Heart left ventricle (tissue), 16 donors: Measurements from ENCODE around the gene TACC2. TPM values are rescaled to one million over a fixed set of nuclear protein-coding genes. Genes with fewer than 3 reads are reported as not detected.

Experiments
- ATAC-seq, 4 donors: fragments of 200-7000 bp; cut with Tn5 transposase; one replicate each; pipeline ENCODE4 v1.9.1; 2020 to 2022; ENCODE audit warnings: moderate library complexity in 4 of 4, mild to moderate bottlenecking in 3 of 4, moderate number of reproducible peaks in 1 of 4
- DNase-seq, 5 donors: peaks; one replicate each; pipeline ENCODE4 v3.0.0-alpha.2; 2020
- H3K27ac ChIP-seq, 12 donors: fragments of 200-600 bp; sonication (generic) in 4 of 12; one replicate each; pipeline versions ENCODE4 v1.5.0 to v1.8.0; 2016 to 2022; ENCODE audit warnings: mild to moderate bottlenecking in 2 of 12
- H3K27me3 ChIP-seq, 9 donors: fragments of 200-600 bp; sonication (generic) in 2 of 9; one replicate each; pipeline versions ENCODE4 v1.5.1 to v1.8.0; 2016 to 2022; ENCODE audit warnings: mild to moderate bottlenecking in 3 of 9
- H3K36me3 ChIP-seq, 9 donors: fragments of 200-600 bp; sonication (generic) in 2 of 9; one replicate each; pipeline versions ENCODE4 v1.5.0 to v1.8.0; 2018 to 2022; ENCODE audit warnings: mild to moderate bottlenecking in 2 of 9
- H3K4me1 ChIP-seq, 12 donors: fragments of 200-600 bp; sonication (generic) in 4 of 12; one replicate each; pipeline versions ENCODE4 v1.5.0 to v1.8.0; 2016 to 2022; ENCODE audit warnings: mild to moderate bottlenecking in 3 of 12
- H3K4me3 ChIP-seq, 12 donors: fragments of 200-600 bp; sonication (generic) in 4 of 12; one replicate each; pipeline versions ENCODE4 v1.5.0 to v1.8.0; 2017 to 2022; ENCODE audit warnings: mild to moderate bottlenecking in 9 of 12, moderate library complexity in 4 of 12
- H3K9me3 ChIP-seq, 12 donors: fragments of 200-600 bp; sonication (generic) in 4 of 12; one replicate each; pipeline versions ENCODE4 v1.5.0 to v1.8.0; 2016 to 2022; ENCODE audit warnings: mild to moderate bottlenecking in 1 of 12
- POLR2A ChIP-seq, 2 donors: fragments of 450-650 bp; IDR thresholded peaks; one replicate each; pipeline ENCODE4 v1.6.1; 2017; ENCODE audit warnings: antibody characterized with exemption in 2 of 2, mild to moderate bottlenecking in 2 of 2, moderate library complexity in 2 of 2
- WGBS, 4 donors: extraction: QIAGEN DNeasy Blood & Tissue Kit in 2 of 4; methylation state at CpG; one replicate each; pipeline versions ENCODE4 v1.1.5 to v1.1.7; 2013 to 2018; 5-methylcytosine and 5-hydroxymethylcytosine counted together
- intact Hi-C, 10 donors: fragments of 100-400 bp; cut with DNase I; formaldehyde crosslinking; loops; one replicate each; pipeline versions ENCODE4 v1.11.1 to v1.14.2; 2022
- polyA plus RNA-seq, 2 donors: library from polyadenylated mRNA; stranded (reverse); fragments of 200-250 nt; gene quantifications; one replicate each; pipeline ENCODE4 v1.2.3, GENCODE V29; 2013
- total RNA-seq, 9 donors: library from RNA; depleted of rRNA in 2 of 9; stranded (reverse); fragments of >200 nt in 2 of 9; fragmentation: NEBNext Ultra II Directional in 3 of 9; extraction: Animal tissue kit (Norgen Biotek cat#: 25700) in 3 of 9; gene quantifications; one replicate each; pipeline versions ENCODE4 v1.1.0 to v1.2.4, GENCODE V29; 2016 to 2023
- TF ChIP-seq, protein P1 (sequence below), 12 donors: fragments of 200-600 bp; sonication (generic) in 4 of 12; IDR thresholded peaks; one replicate each; pipeline versions ENCODE4 v1.5.0 to v1.8.0; 2018 to 2022; ENCODE audit warnings: antibody characterized with exemption in 12 of 12, mild to moderate bottlenecking in 5 of 12
- donor health status: ischemic (EF 13 %, LVEDD 7.1; RV severe dilation, severe dysfunction).
- donor health status: healthy with polysubstance abuse.
- donor health status: DM: no; HTN: yes; CAD: no.
- donor health status: DM: no; HTN: no; CAD: no.
- donor health status: ischemic (EF 25% LVEDD 6.9; RV normal size, moderate dysfunction).
- donor health status: ischemic (EF 25% LVEDD 5.7; RV mildly dilated, moderate dysfunction).
- donor health status: healthy.
- donor health status: DM: yes; HTN: yes; CAD: no.
- donor health status: ischemic (EF 35%, LVEDD 5.7; RV mildly dilated, moderate dysfunction).
- donor health status: nonischemic (EF 11% LVEDD 7.7; RV severe dilation, severe dysfunction).
- donor health status: DM: yes; HTN: yes; CAD: no.
- donor health status: PGD.
- donor health status: ischemic (EF 29% LVEDD 5.4; RV normal size, mild dysfunction).
- donor health status: nonischemic (EF 23%, LVEDD 6.1; RV moderate dilation, normal function).

The TACC2 gene
- total and polyA plus RNA-seq, 11 donors: 96.7 to 456 (median 294) TPM

DNA sequence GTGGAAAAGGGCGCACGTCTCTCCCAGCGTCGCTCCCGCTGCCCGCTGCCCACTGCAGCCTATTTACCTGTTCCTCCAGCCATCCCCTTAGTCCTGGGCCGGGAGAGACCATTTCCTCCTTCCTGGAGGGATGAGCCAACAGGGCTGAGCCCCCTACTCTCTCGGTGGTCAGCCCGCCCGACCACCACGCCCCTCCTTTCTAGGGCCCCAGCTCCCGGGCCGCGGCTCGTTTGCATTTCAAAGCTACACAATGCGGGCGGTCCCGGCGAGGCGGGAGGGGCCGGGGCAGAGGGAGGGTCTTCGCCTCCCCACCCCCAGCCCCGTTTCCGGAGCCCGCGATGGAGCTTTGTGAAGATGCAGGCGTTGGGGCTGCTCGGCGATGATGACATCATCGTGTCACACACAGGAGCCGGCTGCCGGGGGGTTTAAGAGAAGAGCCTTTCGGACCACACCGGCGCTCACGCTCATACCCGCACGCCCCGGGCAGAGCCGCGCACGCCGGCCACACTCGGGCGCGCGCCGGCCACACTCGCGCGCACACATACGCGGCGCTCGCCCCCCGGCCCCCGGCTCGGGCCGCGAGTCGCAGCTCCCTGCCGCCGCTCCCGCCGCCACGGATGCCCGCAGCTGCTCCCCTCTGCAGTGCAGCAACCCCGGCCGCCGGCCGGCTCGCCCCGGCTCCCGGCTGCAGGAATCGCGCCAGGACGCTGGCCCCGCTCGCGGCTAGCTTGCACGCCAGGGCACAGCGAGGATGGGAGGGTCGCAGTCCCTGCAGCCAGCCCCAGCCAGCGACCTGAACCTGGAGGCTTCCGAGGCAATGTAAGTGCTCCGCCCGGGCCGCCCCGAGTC is 174.4 kb downstream of the TACC2 start:
- no peak for DNase-seq
- peaks cover 0 to 15% (median 0%) of the 10 kb centered on the region in 9 donors for H3K36me3 ChIP-seq
- no peak for ATAC-seq
- H3K9me3 ChIP-seq: no peaks in the 10 kb centered on the region
- 14 to 27% (median 18%) methylated on average over 39 to 89 of the region's 89 CpGs for WGBS, 4 donors
- TF ChIP-seq, protein P1, sequence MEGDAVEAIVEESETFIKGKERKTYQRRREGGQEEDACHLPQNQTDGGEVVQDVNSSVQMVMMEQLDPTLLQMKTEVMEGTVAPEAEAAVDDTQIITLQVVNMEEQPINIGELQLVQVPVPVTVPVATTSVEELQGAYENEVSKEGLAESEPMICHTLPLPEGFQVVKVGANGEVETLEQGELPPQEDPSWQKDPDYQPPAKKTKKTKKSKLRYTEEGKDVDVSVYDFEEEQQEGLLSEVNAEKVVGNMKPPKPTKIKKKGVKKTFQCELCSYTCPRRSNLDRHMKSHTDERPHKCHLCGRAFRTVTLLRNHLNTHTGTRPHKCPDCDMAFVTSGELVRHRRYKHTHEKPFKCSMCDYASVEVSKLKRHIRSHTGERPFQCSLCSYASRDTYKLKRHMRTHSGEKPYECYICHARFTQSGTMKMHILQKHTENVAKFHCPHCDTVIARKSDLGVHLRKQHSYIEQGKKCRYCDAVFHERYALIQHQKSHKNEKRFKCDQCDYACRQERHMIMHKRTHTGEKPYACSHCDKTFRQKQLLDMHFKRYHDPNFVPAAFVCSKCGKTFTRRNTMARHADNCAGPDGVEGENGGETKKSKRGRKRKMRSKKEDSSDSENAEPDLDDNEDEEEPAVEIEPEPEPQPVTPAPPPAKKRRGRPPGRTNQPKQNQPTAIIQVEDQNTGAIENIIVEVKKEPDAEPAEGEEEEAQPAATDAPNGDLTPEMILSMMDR (IDR thresholded peaks at IDR 0.05): no peak
- no peak for TF ChIP-seq POLR2A (IDR thresholded peaks at IDR 0.05)
- intact Hi-C loops: loop anchor here in 3 of 10 donors (5.0 to 10.0 kb wide), 2 partner anchors 49 to 51 kb away; no protein-coding TSS in a partner anchor
- H3K4me1 ChIP-seq: peaks cover 0 to 65% (median 34%) of the 10 kb centered on the region in 12 donors
- peak overlapping the region in 10 of 12 donors; percentile 37 to 58 (median 52) for H3K4me3 ChIP-seq
- peaks cover 0 to 22% (median 0%) of the 10 kb centered on the region in 9 donors for H3K27me3 ChIP-seq
- peak overlapping the region in 4 of 12 donors; percentile 21 to 53 (median 40) for H3K27ac ChIP-seq

DNA sequence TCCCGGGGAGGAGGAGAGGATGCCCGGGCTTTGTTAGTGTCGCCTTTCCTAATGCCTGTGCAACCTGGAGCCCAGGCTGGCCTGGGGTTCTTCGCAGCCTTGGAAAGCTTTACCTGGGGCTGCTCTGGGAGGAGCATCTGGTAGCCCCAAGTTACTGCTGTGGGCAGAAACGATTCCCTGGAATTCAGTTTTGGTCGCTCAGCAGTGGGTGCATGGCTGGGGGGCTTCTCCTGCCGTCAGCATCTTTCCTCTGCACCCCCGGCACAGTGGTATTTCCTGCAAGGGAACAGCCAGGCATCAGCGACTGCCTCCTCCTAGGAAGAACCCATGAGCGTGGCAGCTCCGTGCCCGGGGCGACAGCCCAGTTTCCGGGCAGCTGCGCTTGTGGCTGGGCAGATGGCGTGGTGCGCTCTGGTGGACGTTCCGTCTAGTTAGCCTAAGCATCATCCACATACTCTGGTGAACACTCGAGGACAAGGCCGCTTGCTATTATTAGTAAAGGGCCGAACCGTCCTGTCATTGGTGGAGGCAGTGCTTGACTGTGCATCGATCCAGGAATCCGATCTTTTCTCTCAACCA is 175.1 kb downstream of the TACC2 start:
- peak overlapping the region in 1 of 12 donors; percentile 53 for H3K27ac ChIP-seq
- peaks cover 0 to 8% (median 0%) of the 10 kb centered on the region in 9 donors for H3K36me3 ChIP-seq
- intact Hi-C loops: loop anchor here in 3 of 10 donors (5.0 to 10.0 kb wide), 2 partner anchors 48 to 51 kb away; no protein-coding TSS in a partner anchor
- peaks cover 0 to 22% (median 0%) of the 10 kb centered on the region in 9 donors for H3K27me3 ChIP-seq
- peak; percentile 21 to 70 (median 58) for ATAC-seq
- H3K4me1 ChIP-seq: peaks cover 0 to 62% (median 33%) of the 10 kb centered on the region in 12 donors
- peak overlapping the region in 9 of 12 donors; percentile 37 to 58 (median 51) for H3K4me3 ChIP-seq
- WGBS, 4 donors: 41 to 63% (median 51%) methylated on average over 19 to 25 of the region's 25 CpGs
- TF ChIP-seq, protein P1 (IDR thresholded peaks at IDR 0.05): no peak
- no peak for TF ChIP-seq POLR2A (IDR thresholded peaks at IDR 0.05)
- no peak for DNase-seq
- H3K9me3 ChIP-seq: no peaks in the 10 kb centered on the region

DNA sequence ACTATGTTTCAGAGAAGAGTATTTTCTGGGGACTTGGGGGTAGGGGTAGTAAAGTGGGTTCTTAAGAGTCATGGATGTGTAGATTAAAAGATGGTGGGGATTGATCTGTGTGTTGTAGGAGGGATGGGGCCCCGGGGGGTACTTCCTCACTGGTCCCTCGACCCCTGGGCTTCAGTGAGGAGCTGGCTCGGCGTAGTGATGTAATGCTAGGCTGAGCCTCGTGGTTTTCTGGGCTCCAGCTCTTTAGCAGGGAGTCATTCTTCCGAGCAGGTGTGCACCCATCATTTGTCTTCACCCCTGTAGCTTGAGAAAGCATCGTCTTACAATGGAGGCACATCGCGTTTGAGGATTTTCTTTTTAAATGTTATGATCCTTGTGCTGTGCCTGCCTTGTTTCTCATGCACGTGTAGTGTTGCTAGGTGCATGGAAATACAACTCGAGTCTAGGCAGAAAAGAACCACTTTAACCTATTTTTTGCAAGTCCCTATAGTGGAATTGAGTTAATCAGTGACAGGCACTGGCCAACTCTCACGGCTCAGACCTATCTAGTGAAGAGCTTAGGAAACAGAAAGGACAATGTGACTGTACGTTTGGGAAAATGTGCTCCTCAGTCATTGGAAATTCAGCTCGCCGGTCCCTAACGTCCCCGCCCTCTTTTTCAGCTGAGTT is 176.0 kb downstream of the TACC2 start:
- DNase-seq: no peak
- Histone ChIP-seq H3K27ac (peak overlapping the region in 1 of 12 donors; percentile 53), H3K4me1 (peaks cover 0 to 53% (median 25%) of the 10 kb centered on the region in 12 donors), H3K4me3 (no peak overlapping the region), H3K9me3 (no peaks in the 10 kb centered on the region), H3K27me3 (peaks cover 0 to 22% (median 0%) of the 10 kb centered on the region in 9 donors), H3K36me3 (peaks cover 0 to 8% (median 0%) of the 10 kb centered on the region in 9 donors)
- ATAC-seq: no peak
- WGBS, 4 donors: 60 to 71% (median 67%) methylated on average over 17 of the region's 17 CpGs
- intact Hi-C loops: loop anchor here in 3 of 10 donors (5.0 to 10.0 kb wide), 2 partner anchors 47 to 50 kb away; no protein-coding TSS in a partner anchor
- TF ChIP-seq, protein P1 (IDR thresholded peaks at IDR 0.05): no peak
- no peak for TF ChIP-seq POLR2A (IDR thresholded peaks at IDR 0.05)
